ENCODE results near the gene YWHAG.
"Not testable (repeated sequence)": the region's sequence is repeated elsewhere in the genome, so short reads cannot be mapped to it uniquely, and the experiment has no call there.

Gene YWHAG

GRCh38 chr7:76308874-76309273 is 49.9 kb downstream of the YWHAG start:
- not testable (repeated sequence) for H3K36me3 ChIP-seq (ENCODE audit: control insufficient read depth, insufficient read depth, low read length); H3K4me3 ChIP-seq (ENCODE audit: extremely low read depth, insufficient read depth, low read length, poor library complexity, severe bottlenecking); H3K27ac ChIP-seq (ENCODE audit: low read depth, low read length, severe bottlenecking); H3K9me3 ChIP-seq (ENCODE audit: control insufficient read depth, low read length)
- peaks cover 24% of the 10 kb centered on the region for H3K4me1 ChIP-seq (ENCODE audit: control insufficient read depth, insufficient read depth, low read length, poor library complexity, severe bottlenecking)
- WGBS, 2 experiments (ENCODE audit: insufficient coverage in 2 of 2) = 89 to 99% methylated on average over 8 to 10 of the region's 12 CpGs

- 92 to 95% methylated on average over 10 of the region's 10 CpGs for WGBS, 2 experiments (ENCODE audit: insufficient coverage in 2 of 2)
- Histone ChIP-seq H3K36me3 (ENCODE audit: control insufficient read depth, insufficient read depth, low read length) (peaks cover 9% of the 10 kb centered on the region), H3K9me3 (ENCODE audit: control insufficient read depth, low read length) (no peaks in the 10 kb centered on the region), H3K4me3 (ENCODE audit: extremely low read depth, insufficient read depth, low read length, poor library complexity, severe bottlenecking) (no peak overlapping the region), H3K27ac (ENCODE audit: low read depth, low read length, severe bottlenecking) (no peak overlapping the region), H3K4me1 (ENCODE audit: control insufficient read depth, insufficient read depth, low read length, poor library complexity, severe bottlenecking) (peaks cover 27% of the 10 kb centered on the region)
Measured at GRCh38 chr7:76304888-76305375, 53.9 kb downstream of the YWHAG start.

GRCh38 chr7:76303202-76304147 is 55.3 kb downstream of the YWHAG start:
- no peaks in the 10 kb centered on the region for H3K9me3 ChIP-seq (ENCODE audit: control insufficient read depth, low read length)
- peak overlapping the region; percentile 83 for H3K4me3 ChIP-seq (ENCODE audit: extremely low read depth, insufficient read depth, low read length, poor library complexity, severe bottlenecking)
- peak overlapping the region; percentile 83 for H3K27ac ChIP-seq (ENCODE audit: low read depth, low read length, severe bottlenecking)
- H3K36me3 ChIP-seq (ENCODE audit: control insufficient read depth, insufficient read depth, low read length) = peaks cover 9% of the 10 kb centered on the region
- peaks cover 27% of the 10 kb centered on the region for H3K4me1 ChIP-seq (ENCODE audit: control insufficient read depth, insufficient read depth, low read length, poor library complexity, severe bottlenecking)
- WGBS, 2 experiments (ENCODE audit: insufficient coverage in 2 of 2) = 5 to 6% methylated on average over 21 to 43 of the region's 56 CpGs

- Histone ChIP-seq H3K4me3 (ENCODE audit: extremely low read depth, insufficient read depth, low read length, poor library complexity, severe bottlenecking) (peak within 1 kb of the TSS; percentile 83), H3K4me1 (ENCODE audit: control insufficient read depth, insufficient read depth, low read length, poor library complexity, severe bottlenecking) (peaks cover 27% of the 10 kb centered on the region), H3K9me3 (ENCODE audit: control insufficient read depth, low read length) (no peaks in the 10 kb centered on the region), H3K36me3 (ENCODE audit: control insufficient read depth, insufficient read depth, low read length) (peaks cover 9% of the 10 kb centered on the region), H3K27ac (ENCODE audit: low read depth, low read length, severe bottlenecking) (peak within 1 kb of the TSS; percentile 83)
- WGBS, 2 experiments (ENCODE audit: insufficient coverage in 2 of 2) = 1% methylated on average over 55 to 73 of the region's 75 CpGs
Measured at GRCh38 chr7:76302347-76303201, 56.2 kb downstream of the YWHAG start, which contains the start of gene HSPB1. Gene HSPB1 (plus strand): TSS chr7:76302673. CDS start chr7:76302713, 40 bp downstream.

- Histone ChIP-seq H3K4me3 (ENCODE audit: extremely low read depth, insufficient read depth, low read length, poor library complexity, severe bottlenecking) (no peak overlapping the region), H3K27ac (ENCODE audit: low read depth, low read length, severe bottlenecking) (no peak overlapping the region), H3K4me1 (ENCODE audit: control insufficient read depth, insufficient read depth, low read length, poor library complexity, severe bottlenecking) (peaks cover 19% of the 10 kb centered on the region), H3K9me3 (ENCODE audit: control insufficient read depth, low read length) (no peaks in the 10 kb centered on the region), H3K36me3 (ENCODE audit: control insufficient read depth, insufficient read depth, low read length) (peaks cover 9% of the 10 kb centered on the region)
- WGBS, 2 experiments (ENCODE audit: insufficient coverage in 2 of 2) = 70 to 89% methylated on average over 2 of the region's 3 CpGs
Measured at GRCh38 chr7:76301000-76301399, 57.8 kb downstream of the YWHAG start.

- H3K4me3 ChIP-seq (ENCODE audit: extremely low read depth, insufficient read depth, low read length, poor library complexity, severe bottlenecking) = no peak overlapping the region
- H3K9me3 ChIP-seq (ENCODE audit: control insufficient read depth, low read length) = no peaks in the 10 kb centered on the region
- WGBS, 2 experiments (ENCODE audit: insufficient coverage in 2 of 2) = 94 to 97% methylated on average over 1 to 5 of the region's 7 CpGs
- H3K4me1 ChIP-seq (ENCODE audit: control insufficient read depth, insufficient read depth, low read length, poor library complexity, severe bottlenecking) = peaks cover 15% of the 10 kb centered on the region
- H3K36me3 ChIP-seq (ENCODE audit: control insufficient read depth, insufficient read depth, low read length) = peaks cover 9% of the 10 kb centered on the region
- no peak overlapping the region for H3K27ac ChIP-seq (ENCODE audit: low read depth, low read length, severe bottlenecking)
Measured at GRCh38 chr7:76300166-76300731, 58.5 kb downstream of the YWHAG start.

- no peak overlapping the region for H3K4me3 ChIP-seq (ENCODE audit: extremely low read depth, insufficient read depth, low read length, poor library complexity, severe bottlenecking)
- WGBS, 2 experiments (ENCODE audit: insufficient coverage in 2 of 2) = 89 to 90% methylated on average over 16 to 18 of the region's 22 CpGs
- H3K27ac ChIP-seq (ENCODE audit: low read depth, low read length, severe bottlenecking) = no peak overlapping the region
- H3K4me1 ChIP-seq (ENCODE audit: control insufficient read depth, insufficient read depth, low read length, poor library complexity, severe bottlenecking) = peaks cover 20% of the 10 kb centered on the region
- H3K36me3 ChIP-seq (ENCODE audit: control insufficient read depth, insufficient read depth, low read length) = no peaks in the 10 kb centered on the region
- no peaks in the 10 kb centered on the region for H3K9me3 ChIP-seq (ENCODE audit: control insufficient read depth, low read length)
Measured at GRCh38 chr7:76296743-76297740, 61.7 kb downstream of the YWHAG start.

- Histone ChIP-seq H3K36me3 (ENCODE audit: control insufficient read depth, insufficient read depth, low read length) (no peaks in the 10 kb centered on the region), H3K4me3 (ENCODE audit: extremely low read depth, insufficient read depth, low read length, poor library complexity, severe bottlenecking) (no peak overlapping the region), H3K27ac (ENCODE audit: low read depth, low read length, severe bottlenecking) (peak overlapping the region; percentile 86), H3K4me1 (ENCODE audit: control insufficient read depth, insufficient read depth, low read length, poor library complexity, severe bottlenecking) (peaks cover 32% of the 10 kb centered on the region), H3K9me3 (ENCODE audit: control insufficient read depth, low read length) (no peaks in the 10 kb centered on the region)
- WGBS, 2 experiments (ENCODE audit: insufficient coverage in 2 of 2) = 64 to 69% methylated on average over 15 to 16 of the region's 20 CpGs
Measured at GRCh38 chr7:76294344-76295024, 64.3 kb downstream of the YWHAG start.

GRCh38 chr7:76293407-76293901 is 65.3 kb downstream of the YWHAG start:
- Histone ChIP-seq H3K27ac (ENCODE audit: low read depth, low read length, severe bottlenecking) (no peak overlapping the region), H3K36me3 (ENCODE audit: control insufficient read depth, insufficient read depth, low read length) (no peaks in the 10 kb centered on the region), H3K4me1 (ENCODE audit: control insufficient read depth, insufficient read depth, low read length, poor library complexity, severe bottlenecking) (peaks cover 34% of the 10 kb centered on the region), H3K9me3 (ENCODE audit: control insufficient read depth, low read length) (no peaks in the 10 kb centered on the region), H3K4me3 (ENCODE audit: extremely low read depth, insufficient read depth, low read length, poor library complexity, severe bottlenecking) (no peak overlapping the region)
- 95 to 96% methylated on average over 3 to 7 of the region's 8 CpGs for WGBS, 2 experiments (ENCODE audit: insufficient coverage in 2 of 2)

Measured in mesodermal cell (in vitro differentiated cells).